Fibroblast of skin of left biceps (primary cell): Measurements from ENCODE around the gene GMDS.

Experiments
- DNase-seq, 2 experiments: peaks; one replicate each; pipeline ENCODE4 v3.0.0-alpha.2; 2013; ENCODE audit warnings: low read depth in 2 of 2

Gene GMDS

GRCh38 chr6:1940381-1940780 lies 305.0 kb downstream of the GMDS start:
- DNase-seq: no peak

GRCh38 chr6:1933292-1933691 lies 312.1 kb downstream of the GMDS start:
- DNase-seq: no peak

GRCh38 chr6:1931817-1932216 lies 313.6 kb downstream of the GMDS start:
- DNase-seq: no peak

- no peak for DNase-seq
Observed at GRCh38 chr6:1930356-1930755, 315.0 kb downstream of the GMDS start.

GRCh38 chr6:1929931-1930330 lies 315.5 kb downstream of the GMDS start:
- DNase-seq: no peak

- DNase-seq: no peak
Observed at GRCh38 chr6:1925743-1926430, 319.5 kb downstream of the GMDS start.

- DNase-seq: no peak
Observed at GRCh38 chr6:1923449-1923848, 322.0 kb downstream of the GMDS start.

- DNase-seq: no peak
Observed at GRCh38 chr6:1917626-1918371, 327.6 kb downstream of the GMDS start.

GRCh38 chr6:1916334-1917070 lies 328.9 kb downstream of the GMDS start:
- DNase-seq: peak; percentile 52 to 57

GRCh38 chr6:1915226-1915625 lies 330.2 kb downstream of the GMDS start:
- DNase-seq: no peak

GRCh38 chr6:1913577-1913976 lies 331.8 kb downstream of the GMDS start:
- no peak for DNase-seq

GRCh38 chr6:1912731-1913130 lies 332.7 kb downstream of the GMDS start:
- DNase-seq: no peak

- DNase-seq: no peak
Observed at GRCh38 chr6:1911474-1911873, 333.9 kb downstream of the GMDS start.

GRCh38 chr6:1910621-1911407 lies 334.6 kb downstream of the GMDS start:
- DNase-seq: no peak

GRCh38 chr6:1908784-1909183 lies 336.6 kb downstream of the GMDS start:
- no peak for DNase-seq

- no peak for DNase-seq
Observed at GRCh38 chr6:1906609-1907008, 338.8 kb downstream of the GMDS start.

- DNase-seq: no peak
Observed at GRCh38 chr6:1906014-1906413, 339.4 kb downstream of the GMDS start.

GRCh38 chr6:1904898-1905297 lies 340.5 kb downstream of the GMDS start:
- DNase-seq: no peak

- no peak for DNase-seq
Observed at GRCh38 chr6:1904466-1904799, 341.0 kb downstream of the GMDS start.

- no peak for DNase-seq
Observed at GRCh38 chr6:1903780-1904465, 341.5 kb downstream of the GMDS start.

GRCh38 chr6:1901556-1901955 lies 343.8 kb downstream of the GMDS start:
- no peak for DNase-seq

- no peak for DNase-seq
Observed at GRCh38 chr6:1896897-1897296, 348.5 kb downstream of the GMDS start.
